NCI-H187 treated with DMSO at 0.1 percent for 48 hours (cell line): ENCODE measurements around the gene RARA.

Source experiments
- DNase-seq: peaks from one replicate; lab custom pipeline; 2025; lab: John Stamatoyannopoulos, UW

RARA gene

GRCh38 chr17:40309031-40309948 is at the start of gene RARA:
Gene RARA, plus strand, starts transcription at chr17:40309180. Its CDS starts 22,039 bp downstream, at chr17:40331219.
- no peak for DNase-seq

GRCh38 chr17:40259505-40259904 is 49.5 kb upstream of the RARA start:
- DNase-seq = no peak

GRCh38 chr17:40260528-40260927 is 48.5 kb upstream of the RARA start:
- DNase-seq = no peak

- no peak for DNase-seq
These were observed 44.4 kb upstream of the RARA start for GRCh38 chr17:40264458-40265185.

- DNase-seq = no peak
These were observed 43.6 kb upstream of the RARA start for GRCh38 chr17:40265337-40265736.

- DNase-seq = no peak
These were observed 42.1 kb upstream of the RARA start for GRCh38 chr17:40266882-40267281.

GRCh38 chr17:40268141-40268712 is 40.8 kb upstream of the RARA start:
- no peak for DNase-seq

- no peak for DNase-seq
These were observed 30.6 kb upstream of the RARA start for GRCh38 chr17:40278414-40278813.

- no peak for DNase-seq
These were observed 29.6 kb upstream of the RARA start for GRCh38 chr17:40279402-40279801.

GRCh38 chr17:40281663-40282062 is 27.3 kb upstream of the RARA start:
- DNase-seq = no peak

- no peak for DNase-seq
These were observed 25.3 kb upstream of the RARA start for GRCh38 chr17:40283662-40284061.

- no peak for DNase-seq
These were observed 24.8 kb upstream of the RARA start for GRCh38 chr17:40284085-40284713.

GRCh38 chr17:40286473-40286872 is 22.5 kb upstream of the RARA start:
- DNase-seq = no peak

GRCh38 chr17:40287159-40287493 is 21.9 kb upstream of the RARA start:
- DNase-seq = no peak

GRCh38 chr17:40287494-40288369 is 21.2 kb upstream of the RARA start, which contains the start of gene CDC6:
Gene CDC6, plus strand, starts transcription at chr17:40287879. Its CDS starts 1,542 bp downstream, at chr17:40289421.
- DNase-seq = peak; percentile 98

GRCh38 chr17:40290629-40291280 is 18.2 kb upstream of the RARA start:
- DNase-seq = no peak

GRCh38 chr17:40291281-40291664 is 17.7 kb upstream of the RARA start:
- no peak for DNase-seq

GRCh38 chr17:40293363-40293762 is 15.6 kb upstream of the RARA start:
- DNase-seq = no peak

GRCh38 chr17:40295488-40296436 is 13.2 kb upstream of the RARA start:
- DNase-seq = no peak

GRCh38 chr17:40297511-40297910 is 11.5 kb upstream of the RARA start:
- DNase-seq = no peak
